WERI-Rb-1 (cell line): ENCODE results near the gene NRXN3.

ENCODE experiments used
- DNase-seq: peaks from one replicate; pipeline ENCODE4 v3.0.0-alpha.2; 2020
- H3K27ac ChIP-seq: fragments of 250-450 bp; sonication (Bioruptor Pico); 2 replicates; pipeline ENCODE4 v1.5.1; 2020; ENCODE audit warnings: mild to moderate bottlenecking, moderate library complexity
- H3K27me3 ChIP-seq: fragments of 250-450 bp; sonication (Bioruptor Pico); 2 replicates; pipeline ENCODE4 v1.5.1; 2021; ENCODE audit warnings: mild to moderate bottlenecking, low read depth, moderate library complexity; ENCODE audit not compliant: insufficient read depth, severe bottlenecking
- H3K36me3 ChIP-seq: fragments of 250-450 bp; sonication (Bioruptor Pico); 2 replicates; pipeline ENCODE4 v1.5.1; 2020; ENCODE audit warnings: mild to moderate bottlenecking, moderate library complexity
- H3K4me3 ChIP-seq: 2 replicates; pipeline ENCODE4 v1.5.1; 2011; ENCODE audit warnings: low read depth, mild to moderate bottlenecking, control low read depth, low read length
- H3K9me3 ChIP-seq: fragments of 250-450 bp; sonication (Bioruptor Pico); 2 replicates; pipeline ENCODE4 v1.5.1; 2021; ENCODE audit warnings: mild to moderate bottlenecking, moderate library complexity; ENCODE audit not compliant: severe bottlenecking
- CTCF ChIP-seq: IDR thresholded peaks from 2 replicates; pipeline ENCODE4 v1.5.1; 2011; ENCODE audit warnings: low read depth, mild to moderate bottlenecking, control low read depth, inconsistent platforms, low read length

Gene NRXN3

GRCh38 chr14:79193689-79194477 is 1023.7 kb downstream of the NRXN3 start:
- TF ChIP-seq CTCF: no peak
- Histone ChIP-seq H3K36me3 (no peaks in the 10 kb centered on the region), H3K9me3 (no peaks in the 10 kb centered on the region), H3K27ac (no peak overlapping the region), H3K4me3 (no peak overlapping the region), H3K27me3 (no peaks in the 10 kb centered on the region)
- DNase-seq: no peak

GRCh38 chr14:79196216-79196615 is 1026.0 kb downstream of the NRXN3 start:
- TF ChIP-seq CTCF: no peak
- Histone ChIP-seq H3K4me3 (no peak overlapping the region), H3K27me3 (no peaks in the 10 kb centered on the region), H3K9me3 (no peaks in the 10 kb centered on the region), H3K36me3 (no peaks in the 10 kb centered on the region), H3K27ac (no peak overlapping the region)
- no peak for DNase-seq

- Histone ChIP-seq H3K4me3 (no peak overlapping the region), H3K9me3 (no peaks in the 10 kb centered on the region)
- no peak for DNase-seq
Observed at GRCh38 chr14:79197516-79197915, 1027.3 kb downstream of the NRXN3 start.

GRCh38 chr14:79199217-79199616 is 1029.0 kb downstream of the NRXN3 start:
- Histone ChIP-seq H3K4me3 (no peak overlapping the region), H3K27ac (no peak overlapping the region)
- no peak for DNase-seq

More at GRCh38 chr14:79197516-79197915, 1027.3 kb downstream of the NRXN3 start:
- Histone ChIP-seq H3K27ac (no peak overlapping the region), H3K36me3 (no peaks in the 10 kb centered on the region), H3K27me3 (no peaks in the 10 kb centered on the region)
- TF ChIP-seq CTCF: no peak

GRCh38 chr14:79201564-79202207 is 1031.5 kb downstream of the NRXN3 start:
- Histone ChIP-seq H3K36me3 (no peaks in the 10 kb centered on the region), H3K9me3 (no peaks in the 10 kb centered on the region)

More at GRCh38 chr14:79199217-79199616, 1029.0 kb downstream of the NRXN3 start:
- Histone ChIP-seq H3K9me3 (no peaks in the 10 kb centered on the region), H3K27me3 (no peaks in the 10 kb centered on the region), H3K36me3 (no peaks in the 10 kb centered on the region)
- no peak for TF ChIP-seq CTCF

More at GRCh38 chr14:79201564-79202207, 1031.5 kb downstream of the NRXN3 start:
- Histone ChIP-seq H3K4me3 (no peak overlapping the region), H3K27me3 (no peaks in the 10 kb centered on the region), H3K27ac (no peak overlapping the region)
- DNase-seq: no peak
- TF ChIP-seq CTCF: no peak
